ENCODE data around the gene ITGB4.

GRCh38 chr17:75752405-75752709 lies 31.1 kb downstream of the ITGB4 start:
- TF ChIP-seq CTCF (IDR thresholded peaks at IDR 0.05; ENCODE audit: low read depth, low read length), result no peak
- TF ChIP-seq EZH2phosphoT487 (IDR thresholded peaks at IDR 0.05; ENCODE audit: low read depth), result no peak

All from OCI-LY3 (cell line).